ENCODE results near the gene OR8A1. TPM values are rescaled to one million over a fixed set of nuclear protein-coding genes. Genes with fewer than 3 reads are reported as not detected.
A peak's percentile ranks its signal among the peaks of the same experiment; 100 is the strongest.

The OR8A1 gene
- total RNA-seq, 4 donors from 2014 or later = not detected

- no peaks in the 10 kb centered on the region for H3K36me3 ChIP-seq
- peak overlapping the region in 1 of 4 donors; percentile 45 for H3K27ac ChIP-seq
- no peak for TF ChIP-seq POLR2A (IDR thresholded peaks at IDR 0.05)
- no peak for TF ChIP-seq CTCF (IDR thresholded peaks at IDR 0.05)
- H3K4me1 ChIP-seq = no peaks in the 10 kb centered on the region
- no peaks in the 10 kb centered on the region for H3K27me3 ChIP-seq
- H3K4me3 ChIP-seq = no peak overlapping the region
- no peak for DNase-seq
- H3K9me3 ChIP-seq = no peaks in the 10 kb centered on the region
Measured at GRCh38 chr11:124538019-124538418, 31.8 kb upstream of the OR8A1 start.

- no peaks in the 10 kb centered on the region for H3K27me3 ChIP-seq
- TF ChIP-seq POLR2A (IDR thresholded peaks at IDR 0.05) (no peak), CTCF (IDR thresholded peaks at IDR 0.05) (no peak)
- no peaks in the 10 kb centered on the region for H3K4me1 ChIP-seq
Measured at GRCh38 chr11:124541204-124541603, 28.6 kb upstream of the OR8A1 start.

GRCh38 chr11:124543145-124543544, 26.7 kb upstream of the OR8A1 start:
- H3K4me3 ChIP-seq = no peak overlapping the region
- no peaks in the 10 kb centered on the region for H3K36me3 ChIP-seq
- H3K4me1 ChIP-seq = no peaks in the 10 kb centered on the region
- no peak overlapping the region for H3K27ac ChIP-seq
- no peak for DNase-seq
- no peaks in the 10 kb centered on the region for H3K27me3 ChIP-seq
- H3K9me3 ChIP-seq = no peaks in the 10 kb centered on the region
- TF ChIP-seq POLR2A (IDR thresholded peaks at IDR 0.05) = no peak
- no peak for TF ChIP-seq CTCF (IDR thresholded peaks at IDR 0.05)

More at GRCh38 chr11:124541204-124541603, 28.6 kb upstream of the OR8A1 start:
- no peak overlapping the region for H3K4me3 ChIP-seq
- no peaks in the 10 kb centered on the region for H3K36me3 ChIP-seq
- DNase-seq = no peak
- no peaks in the 10 kb centered on the region for H3K9me3 ChIP-seq
- H3K27ac ChIP-seq = no peak overlapping the region

GRCh38 chr11:124543554-124543953, 26.2 kb upstream of the OR8A1 start, which contains the start of gene OR8B12:
Gene OR8B12 (minus strand): TSS chr11:124543654. CDS start chr11:124543654, 0 bp downstream.
- no peak within 1 kb of the TSS for H3K4me3 ChIP-seq
- no peaks in the 10 kb centered on the region for H3K36me3 ChIP-seq
- DNase-seq = no peak
- H3K27me3 ChIP-seq = no peaks in the 10 kb centered on the region
- H3K4me1 ChIP-seq = no peaks in the 10 kb centered on the region
- TF ChIP-seq POLR2A (IDR thresholded peaks at IDR 0.05) = no peak
- TF ChIP-seq CTCF (IDR thresholded peaks at IDR 0.05) = no peak
- H3K27ac ChIP-seq = no peak within 1 kb of the TSS
- no peaks in the 10 kb centered on the region for H3K9me3 ChIP-seq

- no peak for TF ChIP-seq CTCF (IDR thresholded peaks at IDR 0.05)
- Histone ChIP-seq H3K9me3 (no peaks in the 10 kb centered on the region), H3K4me3 (no peak overlapping the region), H3K27me3 (no peaks in the 10 kb centered on the region), H3K27ac (no peak overlapping the region), H3K4me1 (no peaks in the 10 kb centered on the region), H3K36me3 (no peaks in the 10 kb centered on the region)
- DNase-seq = no peak
Measured at GRCh38 chr11:124551189-124551588, 18.6 kb upstream of the OR8A1 start.

- Histone ChIP-seq H3K27ac (no peak overlapping the region), H3K27me3 (no peaks in the 10 kb centered on the region), H3K4me1 (no peaks in the 10 kb centered on the region), H3K4me3 (no peak overlapping the region), H3K9me3 (no peaks in the 10 kb centered on the region), H3K36me3 (no peaks in the 10 kb centered on the region)
- no peak for TF ChIP-seq CTCF (IDR thresholded peaks at IDR 0.05)
- no peak for TF ChIP-seq POLR2A (IDR thresholded peaks at IDR 0.05)
- DNase-seq = no peak
Measured at GRCh38 chr11:124551987-124552386, 17.8 kb upstream of the OR8A1 start.
